ENCODE data around the gene JAKMIP2.
"Not testable (repeated sequence)": the region's sequence is repeated elsewhere in the genome, so short reads cannot be mapped to it uniquely, and the experiment has no call there.

The JAKMIP2 gene

DNA sequence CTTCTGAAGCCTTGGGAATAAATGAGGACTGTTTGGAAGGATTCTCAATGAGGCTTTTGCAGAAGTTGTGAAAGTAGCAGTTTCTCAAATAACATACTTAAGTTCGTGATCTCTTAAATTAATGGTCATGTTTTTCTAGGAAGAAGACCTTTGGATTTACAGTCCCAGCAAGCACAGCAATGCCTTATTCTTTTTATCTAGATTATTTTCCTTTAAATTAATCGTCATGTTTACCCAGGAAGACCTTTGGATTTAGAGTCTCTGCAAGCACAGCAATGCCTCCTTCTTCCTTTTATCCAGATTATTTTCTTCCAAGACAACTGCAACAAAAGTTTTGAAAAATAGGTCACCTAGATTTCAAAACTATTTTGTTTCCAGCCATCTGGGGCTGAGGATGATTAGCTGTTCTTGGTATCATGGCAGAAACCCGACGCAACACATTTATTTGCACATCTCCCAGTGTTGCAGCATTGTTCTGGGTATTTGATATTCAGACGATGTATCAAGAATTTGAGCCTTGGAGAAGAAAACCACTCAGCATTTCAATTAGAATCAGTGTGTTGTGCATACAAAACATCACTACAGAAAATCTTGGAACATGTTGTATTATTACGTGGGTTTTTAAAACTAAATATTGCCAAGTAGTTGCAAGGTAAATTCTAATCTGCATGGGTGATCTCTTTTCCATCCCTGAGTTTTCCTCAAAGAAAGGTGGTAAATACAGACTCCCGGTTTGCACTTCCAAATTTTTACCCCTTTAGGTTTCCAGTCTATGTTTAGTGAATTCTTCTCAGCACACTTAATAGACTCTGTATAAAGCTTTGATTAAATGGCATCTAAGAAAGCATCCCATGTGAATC lies 50.9 kb downstream of the JAKMIP2 start:
- no peak overlapping the region for H3K4me3 ChIP-seq (ENCODE audit: low read depth, low read length)
- no peak for DNase-seq (ENCODE audit: low read depth)
- TF ChIP-seq, protein P1, sequence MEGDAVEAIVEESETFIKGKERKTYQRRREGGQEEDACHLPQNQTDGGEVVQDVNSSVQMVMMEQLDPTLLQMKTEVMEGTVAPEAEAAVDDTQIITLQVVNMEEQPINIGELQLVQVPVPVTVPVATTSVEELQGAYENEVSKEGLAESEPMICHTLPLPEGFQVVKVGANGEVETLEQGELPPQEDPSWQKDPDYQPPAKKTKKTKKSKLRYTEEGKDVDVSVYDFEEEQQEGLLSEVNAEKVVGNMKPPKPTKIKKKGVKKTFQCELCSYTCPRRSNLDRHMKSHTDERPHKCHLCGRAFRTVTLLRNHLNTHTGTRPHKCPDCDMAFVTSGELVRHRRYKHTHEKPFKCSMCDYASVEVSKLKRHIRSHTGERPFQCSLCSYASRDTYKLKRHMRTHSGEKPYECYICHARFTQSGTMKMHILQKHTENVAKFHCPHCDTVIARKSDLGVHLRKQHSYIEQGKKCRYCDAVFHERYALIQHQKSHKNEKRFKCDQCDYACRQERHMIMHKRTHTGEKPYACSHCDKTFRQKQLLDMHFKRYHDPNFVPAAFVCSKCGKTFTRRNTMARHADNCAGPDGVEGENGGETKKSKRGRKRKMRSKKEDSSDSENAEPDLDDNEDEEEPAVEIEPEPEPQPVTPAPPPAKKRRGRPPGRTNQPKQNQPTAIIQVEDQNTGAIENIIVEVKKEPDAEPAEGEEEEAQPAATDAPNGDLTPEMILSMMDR (IDR thresholded peaks at IDR 0.05; ENCODE audit: control insufficient read depth, extremely low read depth, insufficient read depth) = no peak

DNA sequence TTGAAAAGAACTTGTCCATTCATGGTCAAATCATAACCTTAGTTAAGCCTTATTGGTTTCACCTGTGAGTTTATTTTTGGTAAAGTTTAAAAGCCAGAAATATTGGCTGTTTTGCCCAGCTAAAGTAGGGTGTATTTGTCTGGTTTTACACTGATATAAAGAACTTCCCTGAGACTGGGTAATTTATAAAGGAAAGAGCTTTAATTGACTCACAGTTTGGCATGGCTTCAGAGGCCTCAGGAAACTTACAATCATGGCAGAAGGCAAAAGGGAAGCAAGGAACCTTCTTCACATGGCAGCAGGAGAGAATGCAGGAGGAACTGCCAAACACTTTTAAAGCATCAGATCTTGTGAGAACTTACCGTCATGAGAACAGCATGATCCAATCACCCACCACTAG lies 55.3 kb downstream of the JAKMIP2 start:
- no peak for DNase-seq (ENCODE audit: low read depth)
- H3K4me3 ChIP-seq (ENCODE audit: low read depth, low read length) = no peak overlapping the region
- TF ChIP-seq, protein P1 (IDR thresholded peaks at IDR 0.05; ENCODE audit: control insufficient read depth, extremely low read depth, insufficient read depth) = no peak

DNA sequence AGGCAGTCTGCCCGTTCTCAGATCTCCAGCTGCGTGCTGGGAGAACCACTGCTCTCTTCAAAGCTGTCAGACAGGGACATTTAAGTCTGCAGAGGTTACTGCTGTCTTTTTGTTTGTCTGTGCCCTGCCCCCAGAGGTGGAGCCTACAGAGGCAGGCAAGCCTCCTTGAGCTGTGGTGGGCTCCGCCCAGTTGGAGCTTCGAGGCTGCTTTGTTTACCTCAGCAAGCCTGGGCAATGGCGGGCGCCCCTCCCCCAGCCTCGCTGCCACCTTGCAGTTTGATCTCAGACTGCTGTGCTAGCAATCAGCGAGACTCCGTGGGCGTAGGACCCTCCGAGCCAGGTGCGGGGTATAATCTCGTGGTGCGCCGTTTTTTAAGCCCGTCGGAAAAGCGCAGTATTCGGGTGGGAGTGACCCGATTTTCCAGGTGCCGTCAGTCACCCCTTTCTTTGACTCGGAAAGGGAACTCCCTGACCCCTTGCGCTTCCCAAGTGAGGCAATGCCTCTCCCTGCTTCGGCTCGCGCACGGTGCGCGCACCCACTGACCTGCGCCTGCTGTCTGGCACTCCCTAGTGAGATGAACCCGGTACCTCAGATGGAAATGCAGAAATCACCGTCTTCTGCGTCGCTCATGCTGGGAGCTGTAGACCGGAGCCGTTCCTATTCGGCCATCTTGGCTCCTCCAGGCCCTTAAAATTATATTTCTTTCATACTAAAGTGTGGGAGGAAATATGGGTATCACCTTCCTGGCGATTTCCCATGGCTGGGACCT lies 61.2 kb downstream of the JAKMIP2 start:
- not testable (repeated sequence) for DNase-seq (ENCODE audit: low read depth)
- H3K4me3 ChIP-seq (ENCODE audit: low read depth, low read length) = peak overlapping the region; percentile 28

DNA sequence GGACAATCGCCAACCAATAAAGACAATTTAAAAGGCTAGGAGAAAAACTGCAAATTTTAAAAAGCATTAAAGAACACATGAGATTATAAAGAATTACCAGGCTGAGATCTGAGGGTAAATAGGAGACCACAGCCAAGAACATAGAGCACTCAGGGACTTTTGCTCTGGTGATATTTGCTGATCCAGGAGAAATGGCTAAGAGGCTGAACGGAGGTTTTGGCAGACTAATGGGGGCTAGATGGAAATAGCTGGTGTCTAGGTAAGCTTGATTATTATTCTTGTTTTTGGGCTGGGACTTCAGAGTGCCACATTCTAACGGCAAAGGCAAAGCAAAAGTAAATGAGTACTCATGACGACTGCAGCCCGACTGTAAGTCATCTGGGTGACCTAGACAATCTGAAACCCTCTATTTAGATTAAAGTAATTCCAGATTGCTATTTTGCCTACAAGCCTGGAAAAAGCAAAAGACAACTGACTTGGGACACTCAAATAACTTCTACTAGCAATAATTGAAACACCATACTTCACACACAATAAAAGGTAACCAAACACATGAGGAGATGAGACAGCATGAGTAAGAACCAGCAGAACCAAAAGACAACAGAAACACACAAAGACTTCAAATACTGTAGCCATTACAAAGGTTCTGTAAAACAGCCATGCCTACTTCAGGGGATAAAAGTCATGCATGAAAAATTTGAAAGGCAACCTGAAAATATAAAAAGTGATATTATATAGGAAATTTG lies 68.8 kb downstream of the JAKMIP2 start:
- H3K4me3 ChIP-seq (ENCODE audit: low read depth, low read length) = no peak overlapping the region
- TF ChIP-seq, protein P1 (IDR thresholded peaks at IDR 0.05; ENCODE audit: control insufficient read depth, extremely low read depth, insufficient read depth) = no peak
- no peak for DNase-seq (ENCODE audit: low read depth)

DNA sequence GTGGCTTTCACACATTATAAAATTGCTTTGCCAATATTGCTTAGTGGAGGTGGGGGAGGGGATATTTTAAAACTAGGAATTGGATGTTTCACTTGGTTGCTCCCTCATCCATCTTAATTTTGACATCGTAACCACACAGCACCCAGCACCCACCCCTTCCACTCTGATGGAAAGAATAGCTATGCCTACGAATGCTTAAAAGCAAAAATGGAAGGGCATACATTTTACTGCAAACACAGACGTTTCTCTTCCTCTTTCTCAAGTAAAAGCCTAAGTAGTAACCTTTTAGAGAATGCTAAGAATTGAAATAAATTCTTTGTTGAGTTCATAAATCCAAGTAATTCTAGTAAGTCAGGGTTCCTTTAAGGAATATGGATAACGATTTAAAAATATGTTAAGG lies 69.9 kb downstream of the JAKMIP2 start:
- no peak for DNase-seq (ENCODE audit: low read depth)
- no peak overlapping the region for H3K4me3 ChIP-seq (ENCODE audit: low read depth, low read length)

DNA sequence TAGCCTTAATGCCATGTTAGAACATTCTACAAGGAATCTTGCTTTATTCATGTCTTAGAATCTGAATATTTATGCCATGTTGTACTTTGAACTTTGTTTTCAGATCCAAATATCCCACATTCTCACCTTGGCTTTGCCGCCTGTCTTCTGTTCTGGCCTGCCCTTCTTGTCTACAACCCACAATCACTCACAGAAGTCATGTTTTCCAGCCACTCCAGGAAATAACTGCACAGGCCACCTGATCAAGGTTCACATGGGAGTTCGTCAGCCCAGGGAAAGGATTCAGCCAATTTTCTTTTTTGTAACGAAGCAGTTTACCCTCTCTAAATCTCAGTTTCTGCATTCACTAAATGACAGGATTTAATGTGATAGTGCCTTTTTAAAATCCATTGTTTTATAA lies 70.5 kb downstream of the JAKMIP2 start:
- TF ChIP-seq, protein P1 (IDR thresholded peaks at IDR 0.05; ENCODE audit: control insufficient read depth, extremely low read depth, insufficient read depth) = no peak
- DNase-seq (ENCODE audit: low read depth) = no peak
- no peak overlapping the region for H3K4me3 ChIP-seq (ENCODE audit: low read depth, low read length)

More for the DNA sequence above, 69.9 kb downstream of the JAKMIP2 start:
- TF ChIP-seq, protein P1 (IDR thresholded peaks at IDR 0.05; ENCODE audit: control insufficient read depth, extremely low read depth, insufficient read depth) = no peak

DNA sequence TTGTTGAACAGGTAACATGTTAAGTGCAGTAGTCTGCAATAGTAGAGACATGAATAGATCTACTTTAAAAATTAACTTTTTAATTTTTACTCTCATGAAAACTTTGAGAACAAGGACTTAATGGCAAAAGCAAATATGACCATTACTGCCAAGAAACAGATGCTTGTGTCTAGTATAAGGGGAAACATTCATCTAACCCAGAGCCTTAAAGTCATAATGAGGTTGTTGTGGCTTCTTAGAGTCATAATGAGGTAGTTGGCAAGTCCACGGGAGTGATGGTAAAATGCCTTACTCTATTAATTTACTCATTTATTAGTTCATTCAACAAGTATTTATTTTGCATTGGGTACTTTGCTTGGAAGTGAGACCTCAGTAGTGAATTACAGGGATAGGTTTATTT lies 71.5 kb downstream of the JAKMIP2 start:
- H3K4me3 ChIP-seq (ENCODE audit: low read depth, low read length) = no peak overlapping the region
- no peak for DNase-seq (ENCODE audit: low read depth)
- TF ChIP-seq, protein P1 (IDR thresholded peaks at IDR 0.05; ENCODE audit: control insufficient read depth, extremely low read depth, insufficient read depth) = no peak
